A549 (cell line): ENCODE data around the gene CDC14C. TPM values are rescaled to one million over a fixed set of nuclear protein-coding genes. Genes with fewer than 3 reads are reported as not detected.

Experiments
- ATAC-seq, 2 experiments: fragments of 200-7000 bp in 1 of 2; fragments of >200 bp in 1 of 2; cut with Nextera tagmentation in 1 of 2; cut with Tn5 transposase in 1 of 2; 3 replicates each; pipeline versions ENCODE4 v1.8.0 to v1.9.1; 2018 to 2020; ENCODE audit warnings: mild to moderate bottlenecking in 1 of 2, moderate library complexity in 1 of 2
- CTCF ChIA-PET: fragments of 300-600 bp; sonication (Branson Sonifier 250); formaldehyde crosslinking; extraction: SDS; loops from one replicate; lab custom pipeline; 2021; ENCODE audit warnings: antibody characterized with exemption, inconsistent platforms; lab: Yijun Ruan, JAX
- POLR2A ChIA-PET: fragments of 350-600 bp; formaldehyde crosslinking; extraction: SDS; loops from one replicate; lab custom pipeline; 2021; ENCODE audit warnings: antibody characterized with exemption, inconsistent platforms; lab: Yijun Ruan, JAX
- DNase-seq, 2 experiments: peaks; one replicate each; pipeline versions ENCODE4 v3.0.0 to v3.0.0-alpha.2; 2011 to 2016; ENCODE audit warnings: low read depth in 1 of 2, low spot score in 1 of 2
- FAIRE-seq: peaks from 2 replicates; lab custom pipeline; 2011; peaks lifted over from hg19 to GRCh38; lab: Jason Lieb, UNC
- H3K27ac ChIP-seq, 2 experiments: fragments of >200 bp; sonication (Bioruptor Twin); formaldehyde crosslinking; 3 replicates each; pipeline ENCODE4 v1.5.1; 2016 to 2017
- H3K4me1 ChIP-seq: fragments of >200 bp; sonication (Bioruptor Twin); formaldehyde crosslinking; 3 replicates; pipeline ENCODE4 v1.6.1; 2016
- H3K4me2 ChIP-seq: fragments of >200 bp; sonication (Bioruptor Twin); formaldehyde crosslinking; 3 replicates; pipeline ENCODE4 v1.6.1; 2016
- H3K4me3 ChIP-seq: fragments of >200 bp; sonication (Bioruptor Twin); formaldehyde crosslinking; 3 replicates; pipeline ENCODE4 v1.5.1; 2016
- H3K9me3 ChIP-seq: fragments of >200 bp; sonication (Bioruptor Twin); formaldehyde crosslinking; 3 replicates; pipeline ENCODE4 v1.6.1; 2016
- BHLHE40 ChIP-seq: IDR thresholded peaks from 2 replicates; pipeline ENCODE4 v1.6.1; 2012; ENCODE audit warnings: low read depth, low read length, inconsistent platforms
- CBX2 ChIP-seq: fragments of 200-600 bp; sonication (generic); IDR thresholded peaks from 2 replicates; pipeline ENCODE4 v1.6.1; 2016; ENCODE audit warnings: low read depth, mild to moderate bottlenecking, borderline replicate concordance
- CHD4 ChIP-seq: fragments of 200-600 bp; sonication (generic); IDR thresholded peaks from 2 replicates; pipeline ENCODE4 v1.6.1; 2016; ENCODE audit warnings: antibody characterized with exemption, mild to moderate bottlenecking, borderline replicate concordance
- E2F6 ChIP-seq: IDR thresholded peaks from 2 replicates; pipeline ENCODE4 v1.6.1; 2012; ENCODE audit warnings: low read depth, borderline replicate concordance
- FOSL2 ChIP-seq, 2 experiments: fragments of 450-650 bp in 1 of 2; fragments of >200 bp in 1 of 2; sonication (Bioruptor Twin) in 1 of 2; formaldehyde crosslinking; IDR thresholded peaks; 2 replicates each; pipeline versions ENCODE4 v1.5.0 to v1.6.1; 2016 to 2020; ENCODE audit warnings: mild to moderate bottlenecking in 1 of 2, moderate library complexity in 1 of 2
- HES2 ChIP-seq: fragments of >200 bp; sonication (Bioruptor Twin); formaldehyde crosslinking; IDR thresholded peaks from 2 replicates; pipeline ENCODE4 v1.6.1; 2016
- HEYL ChIP-seq: fragments of 250-450 bp; sonication (Bioruptor Pico); IDR thresholded peaks from 2 replicates; pipeline ENCODE4 v1.8.0; 2021; ENCODE audit warnings: mild to moderate bottlenecking, moderate library complexity
- HOXB13 ChIP-seq: fragments of 250-450 bp; sonication (Bioruptor Pico); IDR thresholded peaks from 2 replicates; pipeline ENCODE4 v1.5.0; 2020; ENCODE audit warnings: low read depth, mild to moderate bottlenecking, moderate library complexity
- JUN ChIP-seq, 2 experiments: fragments of >200 bp; sonication (Bioruptor Twin); formaldehyde crosslinking; IDR thresholded peaks; 2 replicates in 1 of 2; 3 replicates in 1 of 2; pipeline ENCODE4 v1.6.1; 2016 to 2017
- KDM5A ChIP-seq: fragments of 200-600 bp; sonication (generic); IDR thresholded peaks from 2 replicates; pipeline ENCODE4 v1.6.1; 2016; ENCODE audit warnings: antibody characterized with exemption, mild to moderate bottlenecking
- MAFK ChIP-seq: fragments of 450-650 bp; IDR thresholded peaks from 2 replicates; pipeline ENCODE4 v1.6.1; 2014; ENCODE audit not compliant: partially characterized antibody
- MAX ChIP-seq: IDR thresholded peaks from 2 replicates; pipeline ENCODE4 v1.6.1; 2012
- MAZ ChIP-seq: fragments of 150-350 bp; IDR thresholded peaks from 2 replicates; pipeline ENCODE4 v1.6.1; 2014; ENCODE audit warnings: antibody characterized with exemption, low read depth, low read length, borderline replicate concordance
- POLR2A ChIP-seq: IDR thresholded peaks from 2 replicates; pipeline ENCODE4 v1.6.1; 2012; ENCODE audit warnings: mild to moderate bottlenecking, low read length
- RAD21 ChIP-seq, 2 experiments: fragments of >200 bp in 1 of 2; sonication (Bioruptor Twin) in 1 of 2; formaldehyde crosslinking in 1 of 2; IDR thresholded peaks in 1 of 2; conservative IDR thresholded peaks in 1 of 2; 2 replicates in 1 of 2; 3 replicates in 1 of 2; pipeline ENCODE4 v1.6.1; 2012 to 2018; ENCODE audit warnings: inconsistent platforms in 1 of 2
- SMC3 ChIP-seq: fragments of >200 bp; sonication (Bioruptor Twin); formaldehyde crosslinking; IDR thresholded peaks from 3 replicates; pipeline ENCODE4 v1.6.1; 2018; ENCODE audit warnings: inconsistent platforms
- ZC3H11A ChIP-seq: fragments of 450-650 bp; IDR thresholded peaks from 2 replicates; pipeline ENCODE4 v1.6.1; 2014; ENCODE audit warnings: antibody characterized with exemption, mild to moderate bottlenecking
- ZFP36 ChIP-seq: fragments of 450-650 bp; IDR thresholded peaks from 2 replicates; pipeline ENCODE4 v1.6.1; 2014; ENCODE audit warnings: borderline replicate concordance; ENCODE audit not compliant: partially characterized antibody
- WGBS: methylation state at CpG from one replicate; pipeline ENCODE4 v1.1.6; 2017; ENCODE audit errors: missing lambda C conversion rate; 5-methylcytosine and 5-hydroxymethylcytosine counted together
- polyA minus RNA-seq: library from RNA; depleted of rRNA, polyadenylated mRNA; stranded (reverse); fragments of >200 nt; gene quantifications from 2 replicates; pipeline ENCODE4 v1.2.3, GENCODE V29; 2011; rRNA and poly(A)+ RNA removed
- polyA plus RNA-seq, 4 experiments: library from polyadenylated mRNA; depleted of rRNA in 3 of 4; stranded (reverse); fragments of >200 nt; fragmentation: RNase III in 1 of 4; extraction: RNeasy Plus Mini Kit Qiagen cat#74134 plus additional on column Dnase treatment in 1 of 4; gene quantifications; 2 replicates in 3 of 4; 3 replicates in 1 of 4; pipeline ENCODE4 v1.2.3, GENCODE V29; 2011 to 2017
- TF ChIP-seq, protein P1 (sequence below): fragments of >200 bp; sonication (Bioruptor Twin); formaldehyde crosslinking; IDR thresholded peaks from 3 replicates; pipeline ENCODE4 v1.5.1; 2016
- TF ChIP-seq, protein P2 (sequence below): fragments of 250-450 bp; sonication (Bioruptor Pico); IDR thresholded peaks from 2 replicates; pipeline ENCODE4 v1.5.0; 2020; ENCODE audit warnings: low read depth, mild to moderate bottlenecking, moderate library complexity

CDC14C gene
- 0.06 and 0.09 TPM in 2 replicates for polyA plus RNA-seq (2011; rRNA removed)
- polyA plus RNA-seq (2012; cell fraction: cytosol; rRNA removed): not detected in 2 replicates
- not detected in 2 replicates for polyA plus RNA-seq (2012; cell fraction: nucleus; rRNA removed)
- polyA plus RNA-seq (2017; fragmentation: RNase III; extraction: RNeasy Plus Mini Kit Qiagen cat#74134 plus additional on column Dnase treatment): 0.05 to 0.06 TPM in 2 of 3 replicates, not detected in the other
- not detected in 2 replicates for polyA minus RNA-seq

DNA sequence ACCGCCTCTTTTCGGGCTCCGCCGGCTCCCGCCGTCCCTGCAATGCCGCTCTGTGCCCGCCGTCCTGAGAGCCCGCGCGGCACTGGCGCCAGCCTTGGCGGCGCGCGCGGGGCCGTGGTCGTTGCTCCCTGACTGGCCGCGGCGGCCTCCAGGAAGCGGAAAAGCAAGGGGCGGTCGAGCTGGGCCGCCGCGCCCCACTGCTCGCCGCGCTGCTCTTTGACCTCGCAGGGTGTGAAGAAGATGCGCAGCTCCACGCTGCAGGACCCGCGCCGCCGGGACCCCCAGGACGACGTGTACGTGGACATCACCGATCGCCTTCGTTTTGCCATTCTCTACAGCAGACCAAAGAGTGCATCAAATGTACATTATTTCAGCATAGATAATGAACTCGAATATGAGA, at the start of gene CDC14C:
Gene CDC14C (plus strand): TSS at position 115 of the 400 bp plus-strand sequence. CDS start 126 bp downstream, at position 241.
- CTCF ChIA-PET: no interaction called here
- 72% methylated on average over 41 of the region's 46 CpGs for WGBS
- H3K4me3 ChIP-seq: no peak within 1 kb of the TSS
- FAIRE-seq (no peak), ATAC-seq (no peak), DNase-seq (no peak)
- no peaks in the 10 kb centered on the region for H3K9me3 ChIP-seq
- no peaks in the 10 kb centered on the region for H3K4me1 ChIP-seq
- no peak within 1 kb of the TSS for H3K4me2 ChIP-seq
- TF ChIP-seq POLR2A (no peak), E2F6 (no peak), ZC3H11A (no peak), JUN (IDR thresholded peaks at IDR 0.05) (no peak), HES2 (no peak), CHD4 (no peak), KDM5A (no peak), BHLHE40 (no peak), HEYL (CRISPR knock-in tag) (no peak), MAFK (no peak), HOXB13 (CRISPR knock-in tag) (no peak)
- POLR2A ChIA-PET: no interaction called here
- H3K27ac ChIP-seq: no peak within 1 kb of the TSS

GRCh38 chr7:48875045-48875916, 49.1 kb upstream of the CDC14C start:
- 16% methylated on average over 14 of the region's 14 CpGs for WGBS
- ATAC-seq (peak; percentile 92 to 98), FAIRE-seq (no peak), DNase-seq (peak in 1 of 2 experiments; percentile 48)
- Histone ChIP-seq H3K4me1 (no peaks in the 10 kb centered on the region), H3K4me3 (no peak overlapping the region), H3K27ac (no peak overlapping the region), H3K9me3 (no peaks in the 10 kb centered on the region), H3K4me2 (no peak overlapping the region)
- CTCF ChIA-PET: interaction anchor here (0.9 to 1.3 kb wide), 7 partner anchors 9 to 576 kb away, joined by 3 to 5 read pairs (median 4); no protein-coding TSS in a partner anchor
- TF ChIP-seq, protein P1, sequence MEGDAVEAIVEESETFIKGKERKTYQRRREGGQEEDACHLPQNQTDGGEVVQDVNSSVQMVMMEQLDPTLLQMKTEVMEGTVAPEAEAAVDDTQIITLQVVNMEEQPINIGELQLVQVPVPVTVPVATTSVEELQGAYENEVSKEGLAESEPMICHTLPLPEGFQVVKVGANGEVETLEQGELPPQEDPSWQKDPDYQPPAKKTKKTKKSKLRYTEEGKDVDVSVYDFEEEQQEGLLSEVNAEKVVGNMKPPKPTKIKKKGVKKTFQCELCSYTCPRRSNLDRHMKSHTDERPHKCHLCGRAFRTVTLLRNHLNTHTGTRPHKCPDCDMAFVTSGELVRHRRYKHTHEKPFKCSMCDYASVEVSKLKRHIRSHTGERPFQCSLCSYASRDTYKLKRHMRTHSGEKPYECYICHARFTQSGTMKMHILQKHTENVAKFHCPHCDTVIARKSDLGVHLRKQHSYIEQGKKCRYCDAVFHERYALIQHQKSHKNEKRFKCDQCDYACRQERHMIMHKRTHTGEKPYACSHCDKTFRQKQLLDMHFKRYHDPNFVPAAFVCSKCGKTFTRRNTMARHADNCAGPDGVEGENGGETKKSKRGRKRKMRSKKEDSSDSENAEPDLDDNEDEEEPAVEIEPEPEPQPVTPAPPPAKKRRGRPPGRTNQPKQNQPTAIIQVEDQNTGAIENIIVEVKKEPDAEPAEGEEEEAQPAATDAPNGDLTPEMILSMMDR: peak; percentile 47
- TF ChIP-seq MAFK: no peak
- peak; percentile 46; the same call in 2 of the 3 replicates for TF ChIP-seq SMC3
- peak; percentile 59 to 64 for TF ChIP-seq RAD21 (conservative IDR thresholded peaks at IDR 0.05 in 1 of 2, IDR thresholded peaks at IDR 0.05 in 1 of 2)
- POLR2A ChIA-PET: no interaction called here

- TF ChIP-seq ZC3H11A: no peak
- ChIA-PET CTCF (interaction anchor here (0.9 to 1.1 kb wide), 2 partner anchors 51 to 576 kb away, joined by 4 to 5 read pairs; no protein-coding TSS in a partner anchor), POLR2A (no interaction called here)
- FAIRE-seq (no peak), ATAC-seq (no peak), DNase-seq (no peak)
- 9% methylated on average over 3 of the region's 3 CpGs for WGBS
- no peaks in the 10 kb centered on the region for H3K9me3 ChIP-seq
- no peak overlapping the region for H3K4me2 ChIP-seq
- H3K4me1 ChIP-seq: no peaks in the 10 kb centered on the region
- H3K4me3 ChIP-seq: no peak overlapping the region
- no peak overlapping the region for H3K27ac ChIP-seq
Observed at GRCh38 chr7:48876087-48876486, 48.3 kb upstream of the CDC14C start.

- H3K4me1 ChIP-seq: no peaks in the 10 kb centered on the region
- ATAC-seq: no peak
- no peak overlapping the region for H3K4me2 ChIP-seq
- CTCF ChIA-PET: no interaction called here
- DNase-seq: no peak
- H3K27ac ChIP-seq: no peak overlapping the region
- 6% methylated on average over 2 of the region's 2 CpGs for WGBS
- POLR2A ChIA-PET: no interaction called here
- H3K9me3 ChIP-seq: no peaks in the 10 kb centered on the region
- H3K4me3 ChIP-seq: no peak overlapping the region
- no peak for FAIRE-seq
- TF ChIP-seq HES2: no peak
- TF ChIP-seq, protein P1: no peak
- no peak for TF ChIP-seq FOSL2 (IDR thresholded peaks at IDR 0.05)
- TF ChIP-seq FOSL2 (CRISPR knock-in tag; IDR thresholded peaks at IDR 0.05): no peak
- TF ChIP-seq MAX: no peak
- no peak for TF ChIP-seq CBX2
- TF ChIP-seq, protein P2, sequence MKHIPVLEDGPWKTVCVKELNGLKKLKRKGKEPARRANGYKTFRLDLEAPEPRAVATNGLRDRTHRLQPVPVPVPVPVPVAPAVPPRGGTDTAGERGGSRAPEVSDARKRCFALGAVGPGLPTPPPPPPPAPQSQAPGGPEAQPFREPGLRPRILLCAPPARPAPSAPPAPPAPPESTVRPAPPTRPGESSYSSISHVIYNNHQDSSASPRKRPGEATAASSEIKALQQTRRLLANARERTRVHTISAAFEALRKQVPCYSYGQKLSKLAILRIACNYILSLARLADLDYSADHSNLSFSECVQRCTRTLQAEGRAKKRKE: no peak
- TF ChIP-seq ZFP36: no peak
- TF ChIP-seq MAZ: no peak
Observed at GRCh38 chr7:48880851-48881250, 43.5 kb upstream of the CDC14C start.
